GM23338 (cell line): Measurements from ENCODE around the gene GCN1.

Experiments used
- CREB1 ChIP-seq: fragments of 250-450 bp; sonication (Bioruptor Pico); IDR thresholded peaks from 2 replicates; pipeline ENCODE4 v1.5.0; 2020; ENCODE audit warnings: low read depth, mild to moderate bottlenecking, moderate library complexity
- CTCF ChIP-seq, 2 experiments: fragments of 200-600 bp in 1 of 2; sonication (generic) in 1 of 2; conservative IDR thresholded peaks; 2 replicates each; pipeline versions ENCODE4 v1.5.1 to v1.6.1; 2016 to 2017; ENCODE audit warnings: antibody characterized with exemption in 2 of 2, low read depth in 2 of 2, mild to moderate bottlenecking in 2 of 2, moderate library complexity in 1 of 2
- EZH2 ChIP-seq: fragments of 200-600 bp; sonication (generic); IDR thresholded peaks from one replicate; pipeline ENCODE4 v1.8.0; 2017; ENCODE audit warnings: antibody characterized with exemption, mild to moderate bottlenecking, low read depth; ENCODE audit not compliant: unreplicated experiment
- EZH2phosphoT487 ChIP-seq: fragments of 200-600 bp; sonication (generic); IDR thresholded peaks from one replicate; pipeline ENCODE4 v1.8.1; 2018; ENCODE audit warnings: antibody characterized with exemption; ENCODE audit not compliant: unreplicated experiment
- JUNB ChIP-seq: IDR thresholded peaks from one replicate; pipeline ENCODE4 v1.6.1; 2016; ENCODE audit warnings: antibody characterized with exemption; ENCODE audit not compliant: unreplicated experiment
- POLR2AphosphoS5 ChIP-seq: IDR thresholded peaks from 2 replicates; pipeline ENCODE4 v1.6.1; 2016; ENCODE audit warnings: antibody characterized with exemption, low read depth
- REST ChIP-seq: IDR thresholded peaks from one replicate; pipeline ENCODE4 v1.6.1; 2018; ENCODE audit warnings: antibody characterized with exemption; ENCODE audit not compliant: unreplicated experiment
- ZNF331 ChIP-seq: fragments of 250-450 bp; sonication (Bioruptor Pico); IDR thresholded peaks from 2 replicates; pipeline ENCODE4 v1.5.0; 2020; ENCODE audit warnings: low read depth, mild to moderate bottlenecking, moderate library complexity
- TF ChIP-seq, protein P1 (sequence below): fragments of 250-450 bp; sonication (Bioruptor Pico); IDR thresholded peaks from 2 replicates; pipeline ENCODE4 v1.5.0; 2020; ENCODE audit warnings: mild to moderate bottlenecking, moderate library complexity

GRCh38 chr12:120121343-120121742, 73.2 kb downstream of the GCN1 start:
- TF ChIP-seq CTCF (conservative IDR thresholded peaks at IDR 0.05; ENCODE audit: low read depth in 2 of 2): no peak
- TF ChIP-seq EZH2: no peak
- no peak for TF ChIP-seq JUNB
- no peak for TF ChIP-seq EZH2phosphoT487
- no peak for TF ChIP-seq POLR2AphosphoS5
- TF ChIP-seq ZNF331 (CRISPR knock-in tag): no peak
- TF ChIP-seq CREB1 (CRISPR knock-in tag): no peak
- TF ChIP-seq, protein P1, sequence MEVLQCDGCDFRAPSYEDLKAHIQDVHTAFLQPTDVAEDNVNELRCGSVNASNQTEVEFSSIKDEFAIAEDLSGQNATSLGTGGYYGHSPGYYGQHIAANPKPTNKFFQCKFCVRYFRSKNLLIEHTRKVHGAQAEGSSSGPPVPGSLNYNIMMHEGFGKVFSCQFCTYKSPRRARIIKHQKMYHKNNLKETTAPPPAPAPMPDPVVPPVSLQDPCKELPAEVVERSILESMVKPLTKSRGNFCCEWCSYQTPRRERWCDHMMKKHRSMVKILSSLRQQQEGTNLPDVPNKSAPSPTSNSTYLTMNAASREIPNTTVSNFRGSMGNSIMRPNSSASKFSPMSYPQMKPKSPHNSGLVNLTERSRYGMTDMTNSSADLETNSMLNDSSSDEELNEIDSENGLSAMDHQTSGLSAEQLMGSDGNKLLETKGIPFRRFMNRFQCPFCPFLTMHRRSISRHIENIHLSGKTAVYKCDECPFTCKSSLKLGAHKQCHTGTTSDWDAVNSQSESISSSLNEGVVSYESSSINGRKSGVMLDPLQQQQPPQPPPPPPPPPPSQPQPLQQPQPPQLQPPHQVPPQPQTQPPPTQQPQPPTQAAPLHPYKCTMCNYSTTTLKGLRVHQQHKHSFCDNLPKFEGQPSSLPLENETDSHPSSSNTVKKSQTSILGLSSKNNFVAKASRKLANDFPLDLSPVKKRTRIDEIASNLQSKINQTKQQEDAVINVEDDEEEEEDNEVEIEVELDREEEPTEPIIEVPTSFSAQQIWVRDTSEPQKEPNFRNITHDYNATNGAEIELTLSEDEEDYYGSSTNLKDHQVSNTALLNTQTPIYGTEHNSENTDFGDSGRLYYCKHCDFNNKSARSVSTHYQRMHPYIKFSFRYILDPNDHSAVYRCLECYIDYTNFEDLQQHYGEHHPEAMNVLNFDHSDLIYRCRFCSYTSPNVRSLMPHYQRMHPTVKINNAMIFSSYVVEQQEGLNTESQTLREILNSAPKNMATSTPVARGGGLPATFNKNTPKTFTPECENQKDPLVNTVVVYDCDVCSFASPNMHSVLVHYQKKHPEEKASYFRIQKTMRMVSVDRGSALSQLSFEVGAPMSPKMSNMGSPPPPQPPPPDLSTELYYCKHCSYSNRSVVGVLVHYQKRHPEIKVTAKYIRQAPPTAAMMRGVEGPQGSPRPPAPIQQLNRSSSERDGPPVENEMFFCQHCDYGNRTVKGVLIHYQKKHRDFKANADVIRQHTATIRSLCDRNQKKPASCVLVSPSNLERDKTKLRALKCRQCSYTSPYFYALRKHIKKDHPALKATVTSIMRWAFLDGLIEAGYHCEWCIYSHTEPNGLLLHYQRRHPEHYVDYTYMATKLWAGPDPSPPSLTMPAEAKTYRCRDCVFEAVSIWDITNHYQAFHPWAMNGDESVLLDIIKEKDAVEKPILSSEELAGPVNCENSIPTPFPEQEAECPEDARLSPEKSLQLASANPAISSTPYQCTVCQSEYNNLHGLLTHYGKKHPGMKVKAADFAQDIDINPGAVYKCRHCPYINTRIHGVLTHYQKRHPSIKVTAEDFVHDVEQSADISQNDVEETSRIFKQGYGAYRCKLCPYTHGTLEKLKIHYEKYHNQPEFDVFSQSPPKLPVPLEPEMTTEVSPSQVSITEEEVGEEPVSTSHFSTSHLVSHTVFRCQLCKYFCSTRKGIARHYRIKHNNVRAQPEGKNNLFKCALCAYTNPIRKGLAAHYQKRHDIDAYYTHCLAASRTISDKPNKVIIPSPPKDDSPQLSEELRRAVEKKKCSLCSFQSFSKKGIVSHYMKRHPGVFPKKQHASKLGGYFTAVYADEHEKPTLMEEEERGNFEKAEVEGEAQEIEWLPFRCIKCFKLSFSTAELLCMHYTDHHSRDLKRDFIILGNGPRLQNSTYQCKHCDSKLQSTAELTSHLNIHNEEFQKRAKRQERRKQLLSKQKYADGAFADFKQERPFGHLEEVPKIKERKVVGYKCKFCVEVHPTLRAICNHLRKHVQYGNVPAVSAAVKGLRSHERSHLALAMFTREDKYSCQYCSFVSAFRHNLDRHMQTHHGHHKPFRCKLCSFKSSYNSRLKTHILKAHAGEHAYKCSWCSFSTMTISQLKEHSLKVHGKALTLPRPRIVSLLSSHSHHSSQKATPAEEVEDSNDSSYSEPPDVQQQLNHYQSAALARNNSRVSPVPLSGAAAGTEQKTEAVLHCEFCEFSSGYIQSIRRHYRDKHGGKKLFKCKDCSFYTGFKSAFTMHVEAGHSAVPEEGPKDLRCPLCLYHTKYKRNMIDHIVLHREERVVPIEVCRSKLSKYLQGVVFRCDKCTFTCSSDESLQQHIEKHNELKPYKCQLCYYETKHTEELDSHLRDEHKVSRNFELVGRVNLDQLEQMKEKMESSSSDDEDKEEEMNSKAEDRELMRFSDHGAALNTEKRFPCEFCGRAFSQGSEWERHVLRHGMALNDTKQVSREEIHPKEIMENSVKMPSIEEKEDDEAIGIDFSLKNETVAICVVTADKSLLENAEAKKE: no peak
- TF ChIP-seq REST: no peak
